ENCODE data around the gene SCYL1.
"Not testable (repeated sequence)": the region's sequence is repeated elsewhere in the genome, so short reads cannot be mapped to it uniquely, and the experiment has no call there.

Gene SCYL1

GRCh38 chr11:65506290-65506771 lies 18.6 kb upstream of the SCYL1 start:
- DNase-seq: no peak

DNA sequence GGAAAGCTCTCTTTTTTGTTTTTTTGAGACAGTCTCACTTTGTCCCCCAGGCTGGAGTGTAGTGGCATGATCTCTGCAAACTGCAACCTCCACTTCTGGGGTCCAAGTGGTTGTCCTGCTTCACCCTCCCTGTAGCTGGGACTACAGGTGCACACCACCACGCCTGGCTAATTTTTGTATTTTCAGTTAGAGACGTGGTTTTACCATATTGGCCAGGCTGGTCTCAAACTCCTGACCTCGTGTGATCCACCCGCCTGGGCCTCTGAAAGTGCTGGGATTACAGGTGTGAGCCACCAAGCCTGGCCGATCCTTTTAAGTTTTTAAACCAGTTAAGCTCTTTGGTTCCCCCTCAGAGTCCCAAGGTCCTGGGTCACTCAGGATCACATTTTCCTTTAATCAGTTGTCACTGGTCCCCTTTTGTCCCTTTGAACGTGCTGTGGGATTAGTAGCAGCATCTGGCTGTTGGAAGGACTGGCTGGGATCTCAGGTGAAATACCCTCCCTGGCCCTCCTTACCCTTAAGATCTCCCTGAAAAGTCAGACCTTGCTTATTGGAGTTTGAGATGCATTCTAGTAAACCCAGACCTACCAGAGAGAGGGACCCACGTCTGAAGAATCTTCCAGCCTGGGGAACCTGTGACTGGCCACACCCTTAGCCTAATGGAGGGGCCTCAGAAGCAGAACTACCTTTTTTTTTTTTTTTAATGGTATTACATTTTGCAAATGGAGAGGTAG lies 17.9 kb upstream of the SCYL1 start:
- DNase-seq: peak; percentile 28

DNA sequence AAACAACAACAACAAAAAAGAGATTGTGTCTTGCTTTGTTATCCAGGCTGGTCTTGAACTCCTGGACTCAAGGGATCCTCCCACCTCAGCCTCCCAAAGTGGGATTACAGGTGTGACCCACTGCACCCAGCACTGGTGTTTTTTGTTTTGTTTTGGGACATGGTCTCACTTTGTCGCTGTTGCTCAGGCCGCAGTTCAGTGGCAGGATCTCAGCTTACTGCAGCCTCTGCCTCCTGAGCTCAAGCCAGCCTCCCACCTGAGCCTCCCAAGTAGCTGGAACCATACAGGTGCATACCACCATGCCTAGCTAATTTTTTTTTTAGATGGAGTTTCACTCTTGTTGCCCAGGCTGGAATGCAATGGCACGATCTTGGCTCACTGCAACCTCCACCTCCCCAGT lies 12.6 kb upstream of the SCYL1 start:
- not testable (repeated sequence) for DNase-seq

GRCh38 chr11:65516135-65516968 lies 8.5 kb upstream of the SCYL1 start:
- DNase-seq: no peak

GRCh38 chr11:65518941-65519549 lies 5.8 kb upstream of the SCYL1 start:
- DNase-seq: not testable (repeated sequence)

DNA sequence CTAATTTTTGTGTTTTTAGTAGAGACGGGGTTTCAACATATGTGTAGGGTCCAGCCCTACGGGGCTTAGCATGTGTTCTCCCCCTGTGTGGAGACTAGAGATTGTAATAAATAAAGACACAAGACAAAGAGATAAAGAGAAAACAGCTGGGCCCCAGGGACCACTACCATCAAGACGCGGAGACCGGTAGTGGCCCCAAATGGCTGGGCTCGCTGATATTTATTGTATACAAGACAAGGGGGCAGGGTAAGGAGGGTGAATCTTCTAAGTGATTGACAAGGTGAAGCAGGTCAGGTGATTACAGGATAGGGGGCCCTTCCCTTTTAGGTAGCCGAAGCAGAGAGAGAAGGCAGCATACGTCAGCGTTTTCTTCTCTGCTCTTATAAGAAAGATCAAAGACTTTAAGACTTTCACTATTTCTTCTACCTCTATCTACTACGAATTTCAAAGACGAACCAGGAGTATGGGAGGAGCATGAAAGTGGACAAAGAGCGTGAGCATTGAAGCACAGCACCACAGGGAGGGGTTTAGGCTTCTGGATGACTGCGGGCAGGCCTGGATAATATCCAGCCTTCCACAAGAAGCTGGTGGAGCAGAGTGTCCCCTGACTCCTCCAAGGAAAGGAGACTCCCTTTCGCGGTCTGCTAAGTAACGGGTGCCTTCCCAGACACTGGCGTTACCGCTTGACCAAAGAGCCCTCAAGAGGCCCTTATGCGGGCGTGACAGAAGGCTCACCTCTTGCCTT lies 2.9 kb upstream of the SCYL1 start:
- DNase-seq: not testable (repeated sequence)

DNA sequence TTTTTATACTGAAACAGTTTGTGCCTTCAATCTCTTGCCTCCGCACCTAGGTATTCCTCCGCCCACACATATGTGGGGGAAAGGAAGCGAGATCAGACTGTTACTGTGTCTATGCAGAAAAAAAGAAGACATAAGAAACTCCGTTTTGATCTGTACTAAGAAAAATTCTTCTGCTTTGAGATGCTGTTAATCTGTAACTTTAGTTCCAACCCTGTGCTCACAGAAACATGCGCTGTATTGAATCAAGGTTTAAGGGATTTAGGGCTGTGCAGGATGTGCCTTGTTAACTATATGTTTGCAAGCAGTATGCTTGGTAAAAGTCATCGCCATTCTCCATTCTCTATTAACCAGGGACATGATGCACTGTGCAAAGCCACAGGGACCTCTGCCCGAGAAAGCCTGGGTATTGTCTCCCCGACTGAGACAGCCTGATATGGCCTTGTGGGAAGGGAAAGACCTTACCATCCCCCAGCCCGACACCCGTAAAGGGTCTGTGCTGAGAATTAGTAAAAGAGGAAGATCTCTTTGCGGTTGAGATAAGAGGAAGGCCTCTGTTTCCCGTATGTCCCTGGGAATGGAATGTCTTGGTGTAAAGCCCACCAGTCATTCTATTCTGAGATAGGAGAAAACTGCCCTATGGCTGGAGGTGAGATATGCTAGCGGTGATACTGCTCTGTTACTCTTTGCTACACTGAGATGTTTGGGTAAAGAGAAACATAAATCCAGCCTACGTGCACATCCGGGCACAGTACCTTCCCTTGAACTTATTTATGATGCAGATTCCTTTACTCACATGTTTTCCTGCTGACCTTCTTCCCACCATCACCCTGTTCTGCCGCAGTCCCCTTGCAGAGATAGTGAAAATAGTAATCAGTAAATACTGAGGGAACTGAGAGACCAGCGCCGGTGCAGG lies 1.9 kb upstream of the SCYL1 start:
- peak; percentile 78 for DNase-seq

- DNase-seq: not testable (repeated sequence)
Measured at GRCh38 chr11:65523631-65523968, 1.3 kb upstream of the SCYL1 start.

- no peak for DNase-seq
Measured at GRCh38 chr11:65524014-65524740, 706 bp upstream of the SCYL1 start.

DNA sequence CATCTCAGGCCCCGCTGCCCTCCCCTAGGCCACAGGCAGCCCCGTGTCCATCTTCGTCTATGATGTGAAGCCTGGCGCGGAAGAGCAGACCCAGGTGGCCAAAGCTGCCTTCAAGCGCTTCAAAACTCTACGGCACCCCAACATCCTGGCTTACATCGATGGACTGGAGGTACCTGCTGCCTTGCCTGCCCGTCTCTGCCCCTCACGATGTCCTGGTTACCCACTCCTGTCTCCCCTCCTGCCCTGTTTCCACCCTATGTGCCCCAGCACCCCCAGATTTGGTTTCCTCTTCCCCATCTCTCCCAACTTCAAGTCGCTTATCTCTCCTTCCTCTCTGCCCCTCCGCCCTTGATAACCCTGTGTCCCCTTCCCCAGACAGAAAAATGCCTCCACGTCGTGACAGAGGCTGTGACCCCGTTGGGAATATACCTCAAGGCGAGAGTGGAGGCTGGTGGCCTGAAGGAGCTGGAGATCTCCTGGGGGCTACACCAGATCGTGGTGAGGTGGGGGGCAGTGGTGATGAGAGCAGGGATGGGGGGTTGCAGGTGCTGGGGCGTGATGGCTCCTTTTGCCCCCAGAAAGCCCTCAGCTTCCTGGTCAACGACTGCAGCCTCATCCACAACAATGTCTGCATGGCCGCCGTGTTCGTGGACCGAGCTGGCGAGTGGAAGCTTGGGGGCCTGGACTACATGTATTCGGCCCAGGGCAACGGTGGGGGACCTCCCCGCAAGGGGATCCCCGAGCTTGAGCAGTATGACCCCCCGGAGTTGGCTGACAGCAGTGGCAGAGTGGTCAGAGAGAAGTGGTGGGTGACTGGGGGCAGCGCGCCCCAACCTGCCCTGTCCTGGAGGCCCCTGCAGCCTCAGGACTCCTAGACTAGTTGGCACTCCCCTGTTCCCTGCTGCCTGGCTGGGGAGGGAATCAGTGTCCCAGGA lies 930 bp downstream of the SCYL1 start:
- DNase-seq: no peak

DNA sequence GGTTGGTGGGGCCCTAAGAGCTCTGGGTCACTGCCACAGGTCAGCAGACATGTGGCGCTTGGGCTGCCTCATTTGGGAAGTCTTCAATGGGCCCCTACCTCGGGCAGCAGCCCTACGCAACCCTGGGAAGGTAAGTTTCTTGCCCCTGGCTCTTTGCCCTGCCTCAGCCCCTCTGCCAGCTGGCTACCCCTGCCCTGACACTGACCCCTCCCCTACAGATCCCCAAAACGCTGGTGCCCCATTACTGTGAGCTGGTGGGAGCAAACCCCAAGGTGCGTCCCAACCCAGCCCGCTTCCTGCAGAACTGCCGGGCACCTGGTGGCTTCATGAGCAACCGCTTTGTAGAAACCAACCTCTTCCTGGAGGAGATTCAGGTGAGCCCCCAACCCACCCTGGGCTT lies 1.9 kb downstream of the SCYL1 start:
- no peak for DNase-seq

DNA sequence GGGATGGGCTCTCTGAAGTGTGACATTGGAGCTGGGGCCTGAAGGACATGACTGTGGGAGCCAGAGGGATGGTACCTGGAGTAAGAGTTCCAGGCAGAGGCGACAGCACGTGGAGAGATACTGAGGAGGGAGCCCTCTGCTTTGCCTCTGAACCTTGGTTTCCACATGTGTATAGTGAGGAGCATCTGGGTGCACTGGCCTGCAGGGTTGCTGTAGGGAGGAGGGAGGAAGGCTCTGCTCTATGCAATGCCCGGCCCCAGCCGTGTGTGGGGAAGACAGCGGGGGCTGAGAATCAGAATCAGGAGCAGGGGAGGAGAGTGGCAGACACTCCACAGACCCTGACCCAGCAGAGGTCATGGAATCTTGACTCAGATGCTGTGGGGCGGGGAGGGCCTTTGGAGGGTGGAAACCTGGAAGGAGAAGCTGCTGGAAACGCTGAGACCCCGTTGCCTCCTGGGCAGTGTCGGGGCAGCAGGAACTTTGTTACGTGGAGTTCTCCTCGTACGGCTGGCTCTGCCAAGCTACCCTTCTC lies 4.0 kb downstream of the SCYL1 start:
- DNase-seq: no peak

- DNase-seq: no peak
Measured at GRCh38 chr11:65529475-65530156, 4.7 kb downstream of the SCYL1 start.

GRCh38 chr11:65530157-65530496 lies 5.2 kb downstream of the SCYL1 start:
- DNase-seq: no peak

DNA sequence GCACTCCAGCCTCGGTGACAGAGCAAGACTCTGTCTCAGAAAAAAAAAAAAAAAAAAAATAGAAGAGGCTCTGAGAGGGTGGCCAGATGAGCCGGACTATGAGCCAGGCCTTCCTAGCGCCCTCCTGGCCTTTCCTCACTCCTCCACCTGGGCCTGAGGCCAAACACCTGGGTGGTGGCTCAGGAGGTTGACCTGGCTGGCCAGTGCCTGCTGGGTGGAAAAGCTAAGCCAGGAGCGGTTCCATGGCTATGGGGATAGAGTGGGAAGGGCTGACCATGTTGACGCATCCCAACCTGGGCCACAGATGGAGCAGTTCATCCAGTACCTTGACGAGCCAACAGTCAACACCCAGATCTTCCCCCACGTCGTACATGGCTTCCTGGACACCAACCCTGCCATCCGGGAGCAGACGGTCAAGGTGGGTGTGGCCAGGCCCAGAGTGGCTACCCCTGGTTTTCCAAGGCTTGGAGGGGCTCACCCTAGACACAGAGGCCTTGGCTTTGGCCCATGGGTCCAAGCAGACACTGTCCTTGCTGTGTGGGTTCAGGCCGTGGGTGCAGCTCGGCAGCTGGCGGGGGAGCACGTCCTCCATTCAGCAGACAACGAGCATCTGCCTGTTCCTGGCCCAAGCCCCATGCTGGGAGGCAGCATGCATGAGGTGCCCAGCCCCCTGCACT lies 7.6 kb downstream of the SCYL1 start:
- DNase-seq: no peak

GRCh38 chr11:65535102-65535501 lies 10.2 kb downstream of the SCYL1 start:
- no peak for DNase-seq

DNA sequence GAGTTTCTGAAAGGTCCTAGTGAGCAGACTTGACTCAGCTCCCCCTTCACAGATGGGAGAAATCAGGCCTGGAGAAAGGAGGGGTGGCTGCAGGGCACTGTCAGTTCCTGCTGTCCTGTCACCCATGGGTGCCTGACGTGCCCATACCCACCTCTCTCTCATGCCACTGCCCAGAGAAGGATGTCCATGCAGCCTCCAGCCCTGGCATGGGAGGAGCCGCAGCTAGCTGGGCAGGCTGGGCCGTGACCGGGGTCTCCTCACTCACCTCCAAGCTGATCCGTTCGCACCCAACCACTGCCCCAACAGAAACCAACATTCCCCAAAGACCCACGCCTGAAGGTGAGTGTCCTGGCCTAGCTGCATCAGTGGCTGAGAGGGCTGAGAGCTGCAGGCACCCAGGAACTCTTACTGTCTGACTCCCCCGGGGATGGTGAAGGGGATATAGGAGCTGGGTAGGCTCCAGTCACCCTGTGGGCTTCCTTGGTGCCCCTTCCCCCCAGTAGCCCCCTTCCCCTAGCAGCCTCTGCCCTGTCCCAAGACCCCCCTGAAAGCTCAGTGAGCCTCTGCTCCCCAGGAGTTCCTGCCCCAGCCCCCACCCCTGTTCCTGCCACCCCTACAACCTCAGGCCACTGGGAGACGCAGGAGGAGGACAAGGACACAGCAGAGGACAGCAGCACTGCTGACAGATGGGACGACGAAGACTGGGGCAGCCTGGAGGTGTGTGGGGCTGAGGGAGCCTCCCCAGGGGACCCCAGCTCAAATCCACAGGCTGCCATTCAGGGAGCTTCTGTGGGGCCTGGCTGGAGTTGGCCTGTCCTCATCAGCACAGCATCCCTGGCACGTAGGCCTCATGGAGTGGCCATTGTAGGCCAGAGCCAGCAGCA lies 11.8 kb downstream of the SCYL1 start:
- DNase-seq: no peak

DNA sequence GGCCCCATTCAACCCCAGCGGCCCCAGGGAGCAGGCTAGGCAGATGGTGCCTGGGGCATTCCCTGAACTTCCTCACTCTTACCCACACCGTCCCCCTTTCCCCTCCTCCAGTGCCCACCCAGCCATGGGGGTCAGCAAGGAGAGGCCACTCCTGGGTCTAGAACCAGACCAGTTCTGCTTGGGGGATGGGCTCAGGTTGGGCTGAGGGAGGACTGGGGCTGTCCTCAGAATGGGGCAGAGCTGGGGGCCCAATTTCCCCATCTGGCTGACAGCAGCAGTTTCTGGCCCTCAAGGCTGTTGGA lies 12.4 kb downstream of the SCYL1 start:
- DNase-seq: no peak
